Lower lobe of right lung (tissue), 2 donors: ENCODE results near the gene RHOV. TPM values are rescaled to one million over a fixed set of nuclear protein-coding genes. Genes with fewer than 3 reads are reported as not detected.
A peak's percentile ranks its signal among the peaks of the same experiment; 100 is the strongest.

Experiments
- ATAC-seq, 2 donors: fragments of 200-7000 bp; cut with Tn5 transposase; one replicate each; pipeline ENCODE4 v1.9.1; 2020 to 2022; ENCODE audit warnings: mild to moderate bottlenecking in 2 of 2, moderate library complexity in 2 of 2
- DNase-seq: peaks from one replicate; pipeline ENCODE4 v3.0.0-alpha.2; 2020
- H3K27ac ChIP-seq: fragments of 200-600 bp; one replicate; pipeline ENCODE4 v1.8.0; 2022
- H3K27me3 ChIP-seq: fragments of 200-600 bp; one replicate; pipeline ENCODE4 v1.8.0; 2022; ENCODE audit warnings: low read depth
- H3K36me3 ChIP-seq: fragments of 200-600 bp; one replicate; pipeline ENCODE4 v1.8.0; 2022; ENCODE audit warnings: mild to moderate bottlenecking
- H3K4me1 ChIP-seq: fragments of 200-600 bp; one replicate; pipeline ENCODE4 v1.8.0; 2022
- H3K4me3 ChIP-seq: fragments of 200-600 bp; one replicate; pipeline ENCODE4 v1.8.0; 2022; ENCODE audit warnings: mild to moderate bottlenecking
- H3K9me3 ChIP-seq: fragments of 200-600 bp; one replicate; pipeline ENCODE4 v1.8.0; 2022
- CTCF ChIP-seq: fragments of 200-600 bp; IDR thresholded peaks from one replicate; pipeline ENCODE4 v1.8.0; 2022; ENCODE audit warnings: antibody characterized with exemption, mild to moderate bottlenecking
- intact Hi-C: fragments of 100-400 bp; cut with DNase I; formaldehyde crosslinking; loops from one replicate; pipeline ENCODE4 v1.11.0; 2022
- total RNA-seq: library from RNA; stranded (reverse); fragmentation: NEBNext Ultra II Directional; extraction: Animal tissue kit (Norgen Biotek cat#: 25700); gene quantifications from one replicate; pipeline ENCODE4 v1.2.1, GENCODE V29; 2021
- donor health status: DM: no; HTN: yes; CAD: no; lungs with severe emphysema.

The RHOV gene
- total RNA-seq, 1 donor from 2014 or later = 1.5 TPM

DNA sequence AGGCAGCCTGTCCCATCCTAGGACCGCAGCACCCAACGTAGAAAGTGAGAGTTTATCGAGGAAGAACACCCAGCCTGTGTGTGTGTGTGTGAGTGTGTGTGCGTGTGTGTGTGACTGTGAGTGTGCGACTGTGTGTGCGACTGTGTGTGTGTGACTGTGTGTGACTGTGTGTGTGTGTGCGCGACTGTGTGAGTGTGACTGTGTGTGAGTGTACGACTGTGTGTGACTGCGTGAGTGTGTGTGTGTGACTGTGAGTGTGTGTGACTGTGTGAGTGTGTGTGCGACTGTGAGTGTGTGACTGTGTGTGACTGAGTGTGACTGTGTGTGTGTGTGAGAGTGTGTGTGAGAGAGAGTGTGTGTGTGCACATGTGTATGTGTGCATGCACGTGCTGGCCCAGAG lies 40.0 kb upstream of the RHOV start:
- intact Hi-C loops = no loop called here
- H3K9me3 ChIP-seq = no peaks in the 10 kb centered on the region
- no peak overlapping the region for H3K27ac ChIP-seq
- no peaks in the 10 kb centered on the region for H3K27me3 ChIP-seq
- TF ChIP-seq CTCF = no peak
- H3K4me1 ChIP-seq = peaks cover 47% of the 10 kb centered on the region
- no peak overlapping the region for H3K4me3 ChIP-seq
- ATAC-seq (no peak), DNase-seq (no peak)
- no peaks in the 10 kb centered on the region for H3K36me3 ChIP-seq

GRCh38 chr15:40912478-40912877 lies 38.4 kb upstream of the RHOV start:
- Histone ChIP-seq H3K36me3 (no peaks in the 10 kb centered on the region), H3K27ac (no peak overlapping the region), H3K27me3 (no peaks in the 10 kb centered on the region), H3K4me3 (no peak overlapping the region), H3K9me3 (no peaks in the 10 kb centered on the region), H3K4me1 (peaks cover 50% of the 10 kb centered on the region)
- no peak for DNase-seq
- intact Hi-C loops = no loop called here
- no peak for ATAC-seq
- no peak for TF ChIP-seq CTCF

DNA sequence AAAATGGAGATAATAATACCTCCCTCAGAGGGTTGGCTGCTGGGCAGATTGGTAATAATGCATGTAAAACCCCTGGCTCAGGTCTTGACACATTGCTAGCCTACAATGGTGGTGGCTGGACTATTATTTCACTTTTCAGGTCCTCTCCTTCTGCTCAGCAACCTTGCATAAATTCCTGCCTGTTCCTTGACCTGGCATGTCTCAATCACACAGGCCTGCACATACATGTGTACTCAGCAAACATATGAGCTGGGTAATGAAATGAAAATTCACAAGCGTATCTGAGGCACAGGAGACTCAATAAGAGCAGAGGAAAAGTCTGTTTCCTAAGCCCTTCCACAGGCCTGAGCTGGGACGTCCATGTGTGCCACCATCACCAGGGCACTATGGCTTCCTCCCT lies 37.7 kb upstream of the RHOV start:
- Histone ChIP-seq H3K4me1 (peaks cover 52% of the 10 kb centered on the region), H3K9me3 (no peaks in the 10 kb centered on the region), H3K27ac (peak overlapping the region; percentile 13), H3K27me3 (no peaks in the 10 kb centered on the region), H3K36me3 (no peaks in the 10 kb centered on the region), H3K4me3 (no peak overlapping the region)
- intact Hi-C loops = no loop called here
- DNase-seq (no peak), ATAC-seq (no peak)
- no peak for TF ChIP-seq CTCF

DNA sequence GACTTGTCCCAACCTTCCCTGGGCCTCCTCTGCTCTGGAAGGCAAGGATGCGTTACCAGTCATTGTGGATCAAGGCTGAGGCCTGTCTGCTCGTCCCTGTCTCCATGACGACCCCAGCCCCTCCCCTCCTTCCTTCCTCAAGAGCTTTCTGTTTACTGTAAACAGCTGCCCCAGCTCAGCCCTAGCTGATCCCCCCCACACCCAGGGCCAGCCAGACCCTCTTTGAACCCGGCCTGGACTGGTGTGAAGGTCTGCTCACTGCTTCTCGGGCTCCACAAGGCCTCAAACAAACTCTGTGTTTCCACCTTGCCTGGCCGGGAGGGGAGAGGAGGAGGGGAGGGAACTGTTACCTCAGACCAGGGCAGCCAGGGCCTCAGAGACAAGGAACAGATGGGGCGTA lies 37.1 kb upstream of the RHOV start:
- no peak overlapping the region for H3K4me3 ChIP-seq
- no peak for DNase-seq
- intact Hi-C loops = no loop called here
- peak overlapping the region; percentile 13 for H3K27ac ChIP-seq
- no peaks in the 10 kb centered on the region for H3K27me3 ChIP-seq
- no peaks in the 10 kb centered on the region for H3K9me3 ChIP-seq
- H3K36me3 ChIP-seq = no peaks in the 10 kb centered on the region
- no peak for TF ChIP-seq CTCF
- no peak for ATAC-seq
- peaks cover 57% of the 10 kb centered on the region for H3K4me1 ChIP-seq

- Histone ChIP-seq H3K4me3 (no peak overlapping the region), H3K36me3 (peaks cover 2% of the 10 kb centered on the region), H3K9me3 (no peaks in the 10 kb centered on the region), H3K4me1 (peaks cover 61% of the 10 kb centered on the region), H3K27me3 (no peaks in the 10 kb centered on the region), H3K27ac (peak overlapping the region; percentile 14)
- ATAC-seq = no peak
- intact Hi-C loops = no loop called here
- peak; percentile 77 for DNase-seq
- no peak for TF ChIP-seq CTCF
Measured at GRCh38 chr15:40909662-40910630, 35.9 kb upstream of the RHOV start.
